HepG2 (cell line): ENCODE results near the gene ARHGEF7. TPM values are rescaled to one million over a fixed set of nuclear protein-coding genes. Genes with fewer than 3 reads are reported as not detected.

Experiments used
- ATAC-seq: fragments of 200-7000 bp; cut with Tn5 transposase; 3 replicates; pipeline ENCODE4 v1.9.1; 2020; ENCODE audit warnings: mild to moderate bottlenecking, moderate library complexity
- BruUV-seq: library from RNA; stranded (reverse); fragments of 400-500 nt; replicated peaks from 2 replicates; lab custom pipeline; 2021; lab: Mats Ljungman, UMichigan
- CTCF ChIA-PET: fragments of 300-600 bp; formaldehyde crosslinking; extraction: SDS; loops from one replicate; lab custom pipeline; 2021; ENCODE audit warnings: low total read pairs, inconsistent platforms, low intra/inter-chr PET ratio; lab: Yijun Ruan, JAX
- POLR2A ChIA-PET: fragments of 350-600 bp; sonication (Branson Sonifier 250); formaldehyde crosslinking; loops from one replicate; lab custom pipeline; 2020; ENCODE audit warnings: antibody characterized with exemption, inconsistent platforms; lab: Yijun Ruan, JAX
- DNase-seq: peaks from one replicate; pipeline ENCODE4 v3.0.0-alpha.2; 2015; ENCODE audit warnings: low spot score
- FAIRE-seq: peaks from 3 replicates; lab custom pipeline; 2011; peaks lifted over from hg19 to GRCh38; lab: Jason Lieb, UNC
- H2AFZ ChIP-seq: one replicate; pipeline ENCODE4 v1.6.1; 2011; ENCODE audit warnings: low read length, inconsistent platforms
- H3K27ac ChIP-seq: fragments of 300-600 bp; 3 replicates; pipeline ENCODE4 v1.8.0; 2011; ENCODE audit warnings: mixed run types, mild to moderate bottlenecking, mixed read lengths, low read length, inconsistent platforms; ENCODE audit not compliant: insufficient read depth; ENCODE audit errors: extremely low read length
- H3K27me3 ChIP-seq, 2 experiments: fragments of 200-600 bp in 1 of 2; 2 replicates in 1 of 2; 3 replicates in 1 of 2; pipeline versions ENCODE4 v1.6.0 to v1.8.0; 2011; ENCODE audit warnings: low read length in 2 of 2, mild to moderate bottlenecking in 2 of 2, moderate library complexity in 2 of 2, inconsistent platforms in 1 of 2; ENCODE audit not compliant: insufficient read depth in 2 of 2, control insufficient read depth in 1 of 2
- H3K36me3 ChIP-seq, 2 experiments: fragments of 200-600 bp in 1 of 2; replicated peaks in 1 of 2; 2 replicates in 1 of 2; 3 replicates in 1 of 2; pipeline versions ENCODE4 v1.5.1 to v1.8.0; 2011; ENCODE audit warnings: low read length in 2 of 2, inconsistent platforms in 1 of 2; ENCODE audit not compliant: insufficient read depth in 2 of 2, control insufficient read depth in 1 of 2
- H3K4me1 ChIP-seq: 2 replicates; pipeline ENCODE4 v1.5.1; 2012; ENCODE audit warnings: low read length, inconsistent platforms; ENCODE audit not compliant: insufficient read depth
- H3K4me2 ChIP-seq: 2 replicates; pipeline ENCODE4 v1.6.0; 2011; ENCODE audit warnings: low read depth, low read length, inconsistent platforms
- H3K4me3 ChIP-seq, 3 experiments: fragments of 200-600 bp in 1 of 3; sonication (generic), shearing (Covaris generic) in 1 of 3; replicated peaks in 1 of 3; 2 replicates each; pipeline ENCODE4 v1.5.1; 2011 to 2016; ENCODE audit warnings: low read length in 3 of 3, inconsistent platforms in 2 of 3, low read depth in 2 of 3, mild to moderate bottlenecking in 2 of 3, control low read depth in 1 of 3, mixed read lengths in 1 of 3; ENCODE audit not compliant: insufficient read depth in 1 of 3
- H3K79me2 ChIP-seq: one replicate; pipeline ENCODE4 v1.6.1; 2011; ENCODE audit warnings: low read length, inconsistent platforms; ENCODE audit not compliant: insufficient read depth
- H3K9ac ChIP-seq: 2 replicates; pipeline ENCODE4 v1.6.0; 2011; ENCODE audit warnings: mild to moderate bottlenecking, low read depth, low read length, inconsistent platforms; ENCODE audit not compliant: insufficient read depth
- H3K9me3 ChIP-seq: 2 replicates; pipeline ENCODE4 v1.5.1; 2012; ENCODE audit warnings: mild to moderate bottlenecking, low read length
- H4K20me1 ChIP-seq: 2 replicates; pipeline ENCODE4 v1.6.0; 2011; ENCODE audit warnings: inconsistent platforms, mild to moderate bottlenecking, low read length, moderate library complexity; ENCODE audit not compliant: insufficient read depth
- BRD4 ChIP-seq: sonication (generic); formaldehyde crosslinking; IDR thresholded peaks from 2 replicates; pipeline ENCODE4 v1.4.0; 2020; ENCODE audit warnings: missing genetic modification reagents
- FOXA1 ChIP-seq, 2 experiments: fragments of 450-650 bp in 1 of 2; sonication (generic) in 1 of 2; formaldehyde crosslinking in 1 of 2; IDR thresholded peaks; 2 replicates each; pipeline versions ENCODE4 v1.4.0 to v1.6.1; 2016 to 2020; ENCODE audit warnings: missing genetic modification reagents in 1 of 2
- LBX2 ChIP-seq: sonication (generic); formaldehyde crosslinking; IDR thresholded peaks from 2 replicates; pipeline ENCODE4 v1.5.0; 2020; ENCODE audit warnings: missing genetic modification reagents, mild to moderate bottlenecking, borderline replicate concordance
- MAF1 ChIP-seq: sonication (generic); formaldehyde crosslinking; IDR thresholded peaks from 2 replicates; pipeline ENCODE4 v1.5.0; 2020; ENCODE audit warnings: missing genetic modification reagents, borderline replicate concordance
- MAFG ChIP-seq: sonication (generic); formaldehyde crosslinking; IDR thresholded peaks from 2 replicates; pipeline ENCODE4 v1.5.1; 2020; ENCODE audit warnings: mild to moderate bottlenecking, missing genetic modification reagents
- MED13 ChIP-seq: sonication (generic); formaldehyde crosslinking; IDR thresholded peaks from 2 replicates; pipeline ENCODE4 v1.5.0; 2020; ENCODE audit warnings: missing genetic modification reagents
- NR2C2 ChIP-seq: sonication (generic); formaldehyde crosslinking; IDR thresholded peaks from 2 replicates; pipeline ENCODE4 v1.4.0; 2020; ENCODE audit warnings: missing genetic modification reagents, mild to moderate bottlenecking, moderate library complexity, borderline replicate concordance
- PREB ChIP-seq: sonication (generic); formaldehyde crosslinking; IDR thresholded peaks from 2 replicates; pipeline ENCODE4 v1.4.0; 2020; ENCODE audit warnings: missing genetic modification reagents
- PRMT3 ChIP-seq: sonication (generic); formaldehyde crosslinking; IDR thresholded peaks from 2 replicates; pipeline ENCODE4 v1.8.1; 2022; ENCODE audit warnings: low read depth, mild to moderate bottlenecking, moderate library complexity, missing genetic modification reagents, borderline replicate concordance
- RXRB ChIP-seq: IDR thresholded peaks from 2 replicates; pipeline ENCODE4 v1.6.1; 2016; ENCODE audit warnings: borderline replicate concordance, missing genetic modification reagents, missing compliant biosample characterization
- SETDB1 ChIP-seq: sonication (generic); formaldehyde crosslinking; IDR thresholded peaks from 2 replicates; pipeline ENCODE4 v1.5.1; 2020; ENCODE audit warnings: missing genetic modification reagents, mild to moderate bottlenecking, borderline replicate concordance
- TCF7 ChIP-seq: sonication (generic); IDR thresholded peaks from 2 replicates; pipeline ENCODE4 v1.6.1; 2016; ENCODE audit warnings: antibody characterized with exemption, low read depth
- THRA ChIP-seq: sonication (generic); formaldehyde crosslinking; IDR thresholded peaks from 2 replicates; pipeline ENCODE4 v1.4.0; 2020; ENCODE audit warnings: missing genetic modification reagents, borderline replicate concordance
- ZNF260 ChIP-seq: sonication (generic); formaldehyde crosslinking; IDR thresholded peaks from 2 replicates; pipeline ENCODE4 v1.4.0; 2020; ENCODE audit warnings: missing genetic modification reagents, low read depth, mild to moderate bottlenecking, borderline replicate concordance
- ZNF576 ChIP-seq: sonication (generic); formaldehyde crosslinking; IDR thresholded peaks from 2 replicates; pipeline ENCODE4 v1.4.0; 2020; ENCODE audit warnings: mild to moderate bottlenecking, missing genetic modification reagents
- ZNF616 ChIP-seq: sonication (generic); formaldehyde crosslinking; IDR thresholded peaks from 2 replicates; pipeline ENCODE4 v1.5.0; 2020; ENCODE audit warnings: low read depth, mild to moderate bottlenecking, missing genetic modification reagents
- ZNF709 ChIP-seq: sonication (generic); formaldehyde crosslinking; IDR thresholded peaks from 2 replicates; pipeline ENCODE4 v1.5.0; 2020; ENCODE audit warnings: mild to moderate bottlenecking, missing genetic modification reagents
- ZNF766 ChIP-seq: sonication (generic); formaldehyde crosslinking; IDR thresholded peaks from 2 replicates; pipeline ENCODE4 v1.5.0; 2020; ENCODE audit warnings: missing genetic modification reagents, borderline replicate concordance
- WGBS: methylation state at CpG from one replicate; pipeline ENCODE4 v1.1.6; 2017; ENCODE audit warnings: low lambda C conversion rate; 5-methylcytosine and 5-hydroxymethylcytosine counted together
- in situ Hi-C: cut with HindIII; loops from 2 replicates; pipeline ENCODE4 v1.10.0; 2017; ENCODE audit warnings: low pct_unique_long_range_greater_than_20kb; ENCODE audit not compliant: extremely low pct_ligation_motif_present
- intact Hi-C: fragments of 100-400 bp; cut with micrococcal nuclease; formaldehyde crosslinking; loops from one replicate; pipeline ENCODE4 v1.10.0; 2022; ENCODE audit not compliant: unreplicated experiment
- polyA plus RNA-seq, 8 experiments: library from polyadenylated mRNA; depleted of rRNA in 3 of 8; stranded (reverse) in 7 of 8; unstranded in 1 of 8; fragments of >200 nt; fragmentation: Illumina TruSeq in 4 of 8; extraction: Trizol in 4 of 8; gene quantifications; 2 replicates each; pipeline versions ENCODE4 v1.2.1 to v1.2.3, GENCODE V29; 2011 to 2016; ENCODE audit warnings: low read depth in 4 of 8, missing spikeins in 1 of 8, mixed read lengths in 1 of 8; ENCODE audit not compliant: insufficient read depth in 1 of 8
- total RNA-seq, 5 experiments: library from RNA; depleted of rRNA; stranded (reverse); fragments of >200 nt; fragmentation: Illumina TruSeq; extraction: Trizol; gene quantifications; 2 replicates each; pipeline ENCODE4 v1.2.3, GENCODE V29; 2016; ENCODE audit warnings: low read depth in 1 of 5

Gene ARHGEF7
- total and polyA plus RNA-seq, 2 of the 13 experiments (the other 11 are each of a cell fraction or from before 2014, with no cell fraction given), result 15.7 to 22.3 TPM

- Histone ChIP-seq H3K9me3 (no peaks in the 10 kb centered on the region), H3K4me2 (no peak overlapping the region), H2AFZ (no peak overlapping the region), H4K20me1 (no peaks in the 10 kb centered on the region), H3K4me3 (no peak overlapping the region), H3K27me3 (peaks cover 5 to 16% of the 10 kb centered on the region in 2 experiments; a peak in 3 of 5 replicates), H3K9ac (no peak overlapping the region), H3K27ac (no peak overlapping the region), H3K4me1 (no peaks in the 10 kb centered on the region), H3K79me2 (no peaks in the 10 kb centered on the region), H3K36me3 (no peaks in the 10 kb centered on the region)
- ChIA-PET CTCF (no interaction called here), POLR2A (no interaction called here)
- FAIRE-seq (no peak), DNase-seq (no peak), ATAC-seq (no peak; the same call in 2 of the 3 replicates)
- 69% methylated on average over 5 of the region's 7 CpGs for WGBS
- no TSS peak for BruUV-seq
- in situ Hi-C loops (no loop called here), intact Hi-C loops (no loop called here)
- TF ChIP-seq MED13 (CRISPR knock-in tag) (no peak), RXRB (CRISPR knock-in tag) (no peak), FOXA1 (IDR thresholded peaks at IDR 0.05) (no peak), FOXA1 (CRISPR knock-in tag; IDR thresholded peaks at IDR 0.05) (no peak), MAF1 (CRISPR knock-in tag) (no peak), PREB (CRISPR knock-in tag) (no peak), ZNF616 (CRISPR knock-in tag) (no peak), TCF7 (no peak), ZNF766 (CRISPR knock-in tag) (no peak), ZNF709 (CRISPR knock-in tag) (no peak), MAFG (CRISPR knock-in tag) (no peak), ZNF576 (CRISPR knock-in tag) (no peak), ZNF260 (CRISPR knock-in tag) (no peak), SETDB1 (CRISPR knock-in tag) (no peak), LBX2 (CRISPR knock-in tag) (no peak), NR2C2 (no peak), BRD4 (no peak), THRA (CRISPR knock-in tag) (no peak), PRMT3 (CRISPR knock-in tag) (no peak)
Measured at GRCh38 chr13:111322916-111323331, 207.8 kb downstream of the ARHGEF7 start.
